IPS-15b (cell line): Measurements from ENCODE around the gene PROP1.
"Not testable (repeated sequence)": the region's sequence is repeated elsewhere in the genome, so short reads cannot be mapped to it uniquely, and the experiment has no call there.

Experiments used
- H3K27me3 ChIP-seq: one replicate; pipeline ENCODE4 v1.6.1; 2013; ENCODE audit warnings: low read length; ENCODE audit not compliant: control insufficient read depth, insufficient read depth
- H3K36me3 ChIP-seq: one replicate; pipeline ENCODE4 v1.6.1; 2013; ENCODE audit warnings: low read length; ENCODE audit not compliant: control insufficient read depth, insufficient read depth
- H3K4me1 ChIP-seq: one replicate; pipeline ENCODE4 v1.6.1; 2013; ENCODE audit warnings: mild to moderate bottlenecking, low read length; ENCODE audit not compliant: control insufficient read depth, insufficient read depth
- H3K4me3 ChIP-seq: one replicate; pipeline ENCODE4 v1.5.1; 2013; ENCODE audit warnings: low read depth, low read length
- H3K9ac ChIP-seq: one replicate; pipeline ENCODE4 v1.6.1; 2013; ENCODE audit warnings: low read depth, mild to moderate bottlenecking, low read length
- H3K9me3 ChIP-seq: one replicate; pipeline ENCODE4 v1.6.1; 2013; ENCODE audit warnings: mild to moderate bottlenecking, low read length; ENCODE audit not compliant: control insufficient read depth, insufficient read depth

The PROP1 gene

GRCh38 chr5:177995691-177996595, at the start of gene PROP1:
TSS of gene PROP1 (minus strand) at chr5:177996242. CDS start at chr5:177995933, 309 bp downstream.
- Histone ChIP-seq H3K27me3 (peaks cover 2% of the 10 kb centered on the region), H3K9ac (no peak within 1 kb of the TSS), H3K36me3 (no peaks in the 10 kb centered on the region), H3K4me1 (no peaks in the 10 kb centered on the region), H3K9me3 (no peaks in the 10 kb centered on the region), H3K4me3 (no peak within 1 kb of the TSS)

DNA sequence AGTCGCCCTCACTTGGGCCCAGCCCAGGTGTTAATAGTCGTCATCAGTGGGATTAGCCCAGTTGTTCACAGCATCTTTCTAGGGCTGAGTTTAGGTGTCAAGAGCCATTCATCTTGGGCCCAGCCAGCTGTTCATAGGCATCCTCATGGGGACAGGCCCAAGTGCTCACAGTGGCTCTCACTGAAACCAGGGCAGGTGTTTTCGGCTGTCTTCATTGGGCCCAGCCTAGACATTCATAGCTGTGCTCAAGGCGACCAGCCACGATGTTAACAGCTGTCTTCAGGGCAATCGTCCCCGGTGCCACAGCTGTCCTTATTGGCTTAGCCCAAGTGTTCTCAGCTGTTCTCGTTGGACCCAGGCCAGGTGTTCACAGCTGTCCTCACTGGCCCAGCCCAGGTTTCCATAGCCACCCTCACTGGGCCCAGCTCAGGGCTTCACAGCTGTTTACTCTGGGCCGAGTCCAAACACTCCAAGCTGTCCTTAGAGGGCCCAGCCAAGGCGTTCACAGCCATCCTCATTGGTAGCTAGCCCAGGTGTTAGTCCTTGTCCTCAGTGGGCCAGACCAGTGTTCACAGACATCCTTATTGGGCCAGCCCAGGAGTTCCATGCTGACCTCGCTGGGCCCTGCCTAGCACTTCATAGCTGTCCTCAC, 23.5 kb upstream of the PROP1 start:
- not testable (repeated sequence) for H3K4me3 ChIP-seq, H3K36me3 ChIP-seq, H3K9ac ChIP-seq, H3K4me1 ChIP-seq, H3K9me3 ChIP-seq, H3K27me3 ChIP-seq

DNA sequence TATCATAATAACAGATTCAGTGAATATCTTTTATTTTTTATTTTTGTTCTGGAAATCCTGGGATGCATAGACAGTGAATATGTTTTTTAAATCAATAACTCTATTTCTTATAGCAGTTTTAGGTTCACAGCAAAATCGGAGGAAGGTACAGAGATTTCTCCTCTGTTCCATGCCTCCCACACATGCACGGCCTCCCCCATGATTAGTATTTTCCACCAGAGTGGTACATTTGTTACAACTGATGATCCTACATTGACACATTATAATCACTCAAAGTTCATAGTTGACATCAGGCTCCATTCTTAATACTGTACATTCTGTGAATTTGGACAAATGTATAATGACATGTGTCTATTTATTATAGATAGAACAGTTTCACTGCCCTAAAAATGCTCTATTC, 16.7 kb upstream of the PROP1 start:
- H3K36me3 ChIP-seq, H3K4me3 ChIP-seq, H3K9ac ChIP-seq, H3K9me3 ChIP-seq, H3K4me1 ChIP-seq, H3K27me3 ChIP-seq: not testable (repeated sequence)

- H3K9me3 ChIP-seq, H3K9ac ChIP-seq, H3K4me3 ChIP-seq, H3K27me3 ChIP-seq, H3K4me1 ChIP-seq, H3K36me3 ChIP-seq: not testable (repeated sequence)
These were observed 15.9 kb upstream of the PROP1 start for GRCh38 chr5:178011816-178012554.

DNA sequence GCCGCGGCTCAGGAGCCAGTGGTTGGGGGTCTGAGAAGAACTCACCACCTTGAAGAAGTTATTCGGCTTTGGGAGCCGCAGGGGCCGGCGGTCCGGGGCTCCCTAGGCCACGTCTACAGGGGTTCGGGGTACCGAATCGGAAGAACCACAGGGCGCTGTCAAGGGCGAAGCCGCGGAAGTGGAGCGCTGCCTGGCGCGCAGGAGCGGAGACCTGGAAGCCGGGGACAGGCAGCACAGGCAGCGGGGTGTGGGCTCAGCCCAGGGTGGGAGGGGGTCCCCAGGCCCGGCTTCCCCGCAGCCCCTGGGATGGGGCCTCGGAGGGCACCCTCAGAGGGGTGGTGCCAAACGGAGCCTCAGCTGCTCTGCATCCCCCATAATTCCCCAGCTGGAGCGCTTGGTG, 11.2 kb upstream of the PROP1 start:
- H3K4me1 ChIP-seq, H3K9me3 ChIP-seq, H3K4me3 ChIP-seq, H3K36me3 ChIP-seq, H3K9ac ChIP-seq, H3K27me3 ChIP-seq: not testable (repeated sequence)

GRCh38 chr5:178006536-178007231, 10.6 kb upstream of the PROP1 start:
- H3K4me3 ChIP-seq, H3K9ac ChIP-seq, H3K36me3 ChIP-seq, H3K4me1 ChIP-seq, H3K27me3 ChIP-seq, H3K9me3 ChIP-seq: not testable (repeated sequence)

GRCh38 chr5:178006181-178006535, 10.1 kb upstream of the PROP1 start:
- not testable (repeated sequence) for H3K9me3 ChIP-seq, H3K9ac ChIP-seq, H3K27me3 ChIP-seq, H3K36me3 ChIP-seq, H3K4me3 ChIP-seq, H3K4me1 ChIP-seq

- H3K4me1 ChIP-seq, result no peaks in the 10 kb centered on the region
- no peak overlapping the region for H3K9ac ChIP-seq
- H3K4me3 ChIP-seq, result no peak overlapping the region
- H3K27me3 ChIP-seq, result no peaks in the 10 kb centered on the region
- no peaks in the 10 kb centered on the region for H3K36me3 ChIP-seq
- no peaks in the 10 kb centered on the region for H3K9me3 ChIP-seq
These were observed 1.8 kb upstream of the PROP1 start for GRCh38 chr5:177997846-177998245.

GRCh38 chr5:177997319-177997670, 1.3 kb upstream of the PROP1 start:
- Histone ChIP-seq H3K36me3 (no peaks in the 10 kb centered on the region), H3K4me1 (no peaks in the 10 kb centered on the region), H3K9me3 (no peaks in the 10 kb centered on the region), H3K9ac (no peak overlapping the region), H3K4me3 (no peak overlapping the region), H3K27me3 (no peaks in the 10 kb centered on the region)

- H3K9ac ChIP-seq, result no peak overlapping the region
- no peaks in the 10 kb centered on the region for H3K9me3 ChIP-seq
- H3K4me1 ChIP-seq, result no peaks in the 10 kb centered on the region
- no peaks in the 10 kb centered on the region for H3K27me3 ChIP-seq
- H3K36me3 ChIP-seq, result no peaks in the 10 kb centered on the region
- no peak overlapping the region for H3K4me3 ChIP-seq
These were observed 747 bp upstream of the PROP1 start for GRCh38 chr5:177996660-177997318.

GRCh38 chr5:177994561-177995190, 1.4 kb downstream of the PROP1 start:
- no peak overlapping the region for H3K4me3 ChIP-seq
- no peaks in the 10 kb centered on the region for H3K9me3 ChIP-seq
- H3K27me3 ChIP-seq, result peaks cover 2% of the 10 kb centered on the region
- no peak overlapping the region for H3K9ac ChIP-seq
- H3K4me1 ChIP-seq, result no peaks in the 10 kb centered on the region
- H3K36me3 ChIP-seq, result no peaks in the 10 kb centered on the region
